Small intestine (tissue), 7 donors: ENCODE data around the gene PCDHGA5. TPM values are rescaled to one million over a fixed set of nuclear protein-coding genes. Genes with fewer than 3 reads are reported as not detected.

Experiments
- DNase-seq, 2 donors: peaks; one replicate each; pipeline versions ENCODE4 v3.0.0 to v3.0.0-alpha.2; 2013
- FAIRE-seq: peaks from 2 replicates; lab custom pipeline; 2012; peaks lifted over from hg19 to GRCh38; lab: Jason Lieb, UNC
- H3K27ac ChIP-seq, 3 donors: one replicate each; pipeline ENCODE4 v1.5.1; 2013; ENCODE audit warnings: low read length in 2 of 3, mild to moderate bottlenecking in 2 of 3, control low read depth in 1 of 3, inconsistent platforms in 1 of 3, low read depth in 1 of 3, moderate library complexity in 1 of 3
- H3K27me3 ChIP-seq, 3 donors: one replicate each; pipeline ENCODE4 v1.6.1; 2013; ENCODE audit warnings: low read length in 3 of 3, inconsistent platforms in 1 of 3; ENCODE audit not compliant: control insufficient read depth in 3 of 3, insufficient read depth in 3 of 3
- H3K36me3 ChIP-seq, 3 donors: one replicate each; pipeline ENCODE4 v1.6.1; 2013; ENCODE audit warnings: low read length in 3 of 3, inconsistent platforms in 1 of 3, low read depth in 1 of 3, mild to moderate bottlenecking in 1 of 3, moderate library complexity in 1 of 3; ENCODE audit not compliant: control insufficient read depth in 3 of 3, insufficient read depth in 2 of 3
- H3K4me1 ChIP-seq, 3 donors: one replicate each; pipeline ENCODE4 v1.6.1; 2013; ENCODE audit warnings: low read length in 2 of 3, inconsistent platforms in 1 of 3, low read depth in 1 of 3, mild to moderate bottlenecking in 1 of 3, moderate library complexity in 1 of 3; ENCODE audit not compliant: control insufficient read depth in 3 of 3, insufficient read depth in 2 of 3
- H3K4me3 ChIP-seq, 3 donors: one replicate each; pipeline ENCODE4 v1.5.1; 2013; ENCODE audit warnings: low read length in 3 of 3, control low read depth in 1 of 3, inconsistent platforms in 1 of 3, low read depth in 1 of 3, mild to moderate bottlenecking in 1 of 3, moderate library complexity in 1 of 3
- H3K9me3 ChIP-seq, 2 donors: one replicate each; pipeline ENCODE4 v1.6.1; 2013; ENCODE audit warnings: low read depth in 1 of 2, low read length in 1 of 2; ENCODE audit not compliant: control insufficient read depth in 2 of 2, insufficient read depth in 1 of 2
- WGBS, 3 donors: extraction: QIAGEN DNeasy Blood & Tissue Kit; methylation state at CpG; one replicate each; pipeline ENCODE4 v1.1.7; 2013; 5-methylcytosine and 5-hydroxymethylcytosine counted together
- polyA plus RNA-seq, 4 donors: library from polyadenylated mRNA; stranded (reverse) in 3 of 4; unstranded in 1 of 4; fragments of 200-250 nt in 3 of 4; fragments of 120-200 nt in 1 of 4; gene quantifications; one replicate each; pipeline versions ENCODE4 v1.2.1 to v1.2.3, GENCODE V29; 2013
- donor health status: healthy with polysubstance abuse.
- donor health status: control.
- donor health status: control.
- donor health status: Bipolar disorder and iron deficiency.
- donor health status: healthy.

The PCDHGA5 gene
- polyA plus RNA-seq, 4 donors = 0.43 to 0.68 TPM; not detected in 2

GRCh38 chr5:141356950-141357349 lies 7.0 kb upstream of the PCDHGA5 start:
- Histone ChIP-seq H3K4me1 (no peaks in the 10 kb centered on the region), H3K27me3 (peaks cover 2 to 21% (median 18%) of the 10 kb centered on the region in 3 donors), H3K27ac (no peak overlapping the region), H3K4me3 (no peak overlapping the region), H3K9me3 (peaks cover 0 to 59% of the 10 kb centered on the region in 2 donors), H3K36me3 (no peaks in the 10 kb centered on the region)
- FAIRE-seq (no peak), DNase-seq (no peak)
- WGBS, 3 donors = 54 to 62% (median 54%) methylated on average over 19 of the region's 19 CpGs

- H3K36me3 ChIP-seq = no peaks in the 10 kb centered on the region
- H3K4me3 ChIP-seq = no peak within 1 kb of the TSS
- H3K9me3 ChIP-seq = peaks cover 2 to 64% of the 10 kb centered on the region in 2 donors
- WGBS, 3 donors = 21 to 33% (median 31%) methylated on average over 24 of the region's 24 CpGs
- no peak for FAIRE-seq
- DNase-seq = peak in 1 of 2 donors; percentile 20
- H3K27me3 ChIP-seq = peaks cover 0 to 32% (median 21%) of the 10 kb centered on the region in 3 donors
- H3K27ac ChIP-seq = no peak within 1 kb of the TSS
- no peaks in the 10 kb centered on the region for H3K4me1 ChIP-seq
Observed at GRCh38 chr5:141359790-141360426, 4.1 kb upstream of the PCDHGA5 start, which contains the start of gene PCDHGB2. Gene PCDHGB2 (plus strand): TSS chr5:141359994. CDS start chr5:141360136, 142 bp downstream.

DNA sequence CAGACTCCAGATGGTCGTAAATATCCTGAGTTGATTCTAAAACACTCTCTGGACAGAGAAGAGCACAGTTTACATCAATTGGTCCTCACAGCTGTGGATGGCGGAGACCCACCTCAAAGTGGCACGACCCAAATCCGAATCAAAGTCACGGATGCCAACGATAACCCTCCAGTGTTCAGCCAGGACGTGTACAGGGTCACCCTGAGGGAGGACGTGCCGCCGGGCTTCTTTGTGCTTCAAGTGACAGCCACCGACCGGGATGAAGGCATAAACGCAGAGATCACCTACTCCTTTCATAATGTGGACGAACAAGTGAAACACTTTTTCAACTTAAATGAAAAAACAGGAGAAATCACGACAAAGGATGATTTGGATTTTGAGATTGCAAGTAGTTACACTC lies 3.3 kb upstream of the PCDHGA5 start:
- no peaks in the 10 kb centered on the region for H3K4me1 ChIP-seq
- DNase-seq = no peak
- no peak overlapping the region for H3K27ac ChIP-seq
- peaks cover 2 to 64% of the 10 kb centered on the region in 2 donors for H3K9me3 ChIP-seq
- no peak overlapping the region for H3K4me3 ChIP-seq
- peaks cover 0 to 38% (median 25%) of the 10 kb centered on the region in 3 donors for H3K27me3 ChIP-seq
- H3K36me3 ChIP-seq = no peaks in the 10 kb centered on the region
- FAIRE-seq = no peak
- 40 to 53% (median 48%) methylated on average over 15 of the region's 15 CpGs for WGBS, 3 donors

GRCh38 chr5:141362719-141363118 lies 1.2 kb upstream of the PCDHGA5 start:
- H3K4me1 ChIP-seq = no peaks in the 10 kb centered on the region
- no peak overlapping the region for H3K27ac ChIP-seq
- DNase-seq (no peak), FAIRE-seq (no peak)
- H3K36me3 ChIP-seq = no peaks in the 10 kb centered on the region
- peaks cover 4 to 56% of the 10 kb centered on the region in 2 donors for H3K9me3 ChIP-seq
- no peak overlapping the region for H3K4me3 ChIP-seq
- peaks cover 0 to 46% (median 31%) of the 10 kb centered on the region in 3 donors for H3K27me3 ChIP-seq

DNA sequence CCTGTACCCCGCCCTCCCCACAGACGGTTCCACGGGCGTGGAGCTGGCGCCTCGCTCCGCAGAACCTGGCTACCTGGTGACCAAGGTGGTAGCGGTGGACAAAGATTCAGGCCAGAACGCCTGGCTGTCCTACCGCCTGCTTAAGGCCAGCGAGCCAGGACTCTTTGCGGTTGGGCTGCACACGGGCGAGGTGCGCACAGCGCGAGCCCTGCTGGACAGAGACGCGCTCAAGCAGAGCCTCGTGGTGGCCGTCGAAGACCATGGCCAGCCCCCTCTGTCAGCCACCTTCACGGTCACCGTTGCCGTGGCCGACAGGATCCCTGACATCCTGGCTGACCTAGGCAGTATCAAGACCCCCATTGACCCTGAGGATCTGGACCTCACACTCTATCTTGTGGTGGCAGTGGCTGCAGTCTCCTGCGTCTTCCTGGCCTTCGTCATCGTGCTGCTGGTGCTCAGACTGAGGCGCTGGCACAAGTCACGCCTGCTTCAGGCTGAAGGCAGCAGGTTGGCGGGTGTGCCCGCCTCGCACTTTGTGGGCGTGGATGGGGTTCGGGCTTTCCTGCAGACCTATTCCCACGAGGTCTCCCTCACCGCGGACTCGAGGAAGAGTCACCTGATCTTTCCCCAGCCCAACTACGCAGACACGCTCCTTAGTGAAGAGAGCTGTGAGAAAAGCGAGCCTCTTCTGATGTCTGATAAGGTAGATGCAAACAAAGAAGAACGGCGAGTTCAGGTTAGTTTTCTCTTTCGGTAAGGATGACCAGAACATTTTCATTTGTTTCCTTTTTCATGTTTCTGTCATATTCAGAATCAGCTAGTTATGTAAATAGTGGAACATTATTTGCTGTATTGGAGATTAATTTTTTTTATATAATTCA lies 2.3 kb downstream of the PCDHGA5 start:
- no peaks in the 10 kb centered on the region for H3K36me3 ChIP-seq
- DNase-seq (no peak), FAIRE-seq (no peak)
- H3K9me3 ChIP-seq = peaks cover 4 to 53% of the 10 kb centered on the region in 2 donors
- no peak overlapping the region for H3K4me3 ChIP-seq
- 38 to 56% (median 53%) methylated on average over 46 of the region's 46 CpGs for whole genome bisulfite sequencing, 3 donors
- no peaks in the 10 kb centered on the region for H3K4me1 ChIP-seq
- no peak overlapping the region for H3K27ac ChIP-seq
- H3K27me3 ChIP-seq = peaks cover 0 to 41% (median 30%) of the 10 kb centered on the region in 3 donors

DNA sequence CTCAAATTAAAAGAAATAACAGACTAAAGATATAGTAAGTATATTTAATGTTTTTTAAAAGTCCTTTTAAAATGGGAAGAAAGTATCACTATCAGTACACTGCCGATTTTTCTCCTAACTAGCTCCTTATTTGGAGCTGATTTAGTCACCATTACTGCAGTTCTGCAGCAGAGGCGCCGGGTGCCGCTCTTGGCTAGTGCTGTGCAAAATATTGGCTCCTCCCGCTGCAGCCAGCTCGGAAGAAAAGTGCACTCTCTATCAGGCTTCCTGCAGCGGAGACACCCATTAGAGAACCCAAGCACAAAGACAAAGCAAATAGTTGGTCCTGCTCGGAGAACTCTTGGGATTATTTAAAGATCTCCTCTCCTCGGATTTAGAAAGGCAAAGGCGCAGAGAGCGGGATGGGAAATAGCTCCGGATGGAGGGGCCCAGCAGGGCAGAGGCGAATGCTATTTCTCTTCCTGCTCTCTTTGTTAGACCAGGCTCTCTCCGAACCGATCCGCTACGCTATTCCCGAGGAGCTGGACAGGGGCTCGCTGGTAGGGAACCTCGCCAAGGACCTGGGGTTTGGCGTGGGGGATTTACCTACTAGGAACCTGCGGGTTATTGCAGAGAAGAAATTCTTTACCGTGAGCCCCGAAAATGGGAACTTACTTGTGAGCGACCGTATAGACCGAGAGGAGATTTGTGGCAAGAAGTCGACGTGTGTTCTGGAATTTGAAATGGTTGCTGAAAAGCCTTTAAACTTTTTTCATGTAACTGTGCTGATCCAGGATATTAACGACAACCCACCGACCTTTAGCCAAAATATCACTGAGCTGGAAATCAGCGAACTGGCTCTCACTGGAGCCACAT lies 6.3 kb downstream of the PCDHGA5 start, which contains the start of gene PCDHGB3:
Gene PCDHGB3 (plus strand): TSS at position 249 of the 855 bp plus-strand sequence. CDS start 153 bp downstream, at position 402.
- H3K36me3 ChIP-seq = no peaks in the 10 kb centered on the region
- FAIRE-seq (no peak), DNase-seq (peak in 1 of 2 donors; percentile 18)
- peaks cover 2 to 63% of the 10 kb centered on the region in 2 donors for H3K9me3 ChIP-seq
- no peaks in the 10 kb centered on the region for H3K4me1 ChIP-seq
- H3K4me3 ChIP-seq = no peak within 1 kb of the TSS
- H3K27me3 ChIP-seq = peaks cover 0 to 34% (median 30%) of the 10 kb centered on the region in 3 donors
- no peak within 1 kb of the TSS for H3K27ac ChIP-seq
- WGBS, 3 donors = 19 to 28% (median 28%) methylated on average over 32 of the region's 32 CpGs

DNA sequence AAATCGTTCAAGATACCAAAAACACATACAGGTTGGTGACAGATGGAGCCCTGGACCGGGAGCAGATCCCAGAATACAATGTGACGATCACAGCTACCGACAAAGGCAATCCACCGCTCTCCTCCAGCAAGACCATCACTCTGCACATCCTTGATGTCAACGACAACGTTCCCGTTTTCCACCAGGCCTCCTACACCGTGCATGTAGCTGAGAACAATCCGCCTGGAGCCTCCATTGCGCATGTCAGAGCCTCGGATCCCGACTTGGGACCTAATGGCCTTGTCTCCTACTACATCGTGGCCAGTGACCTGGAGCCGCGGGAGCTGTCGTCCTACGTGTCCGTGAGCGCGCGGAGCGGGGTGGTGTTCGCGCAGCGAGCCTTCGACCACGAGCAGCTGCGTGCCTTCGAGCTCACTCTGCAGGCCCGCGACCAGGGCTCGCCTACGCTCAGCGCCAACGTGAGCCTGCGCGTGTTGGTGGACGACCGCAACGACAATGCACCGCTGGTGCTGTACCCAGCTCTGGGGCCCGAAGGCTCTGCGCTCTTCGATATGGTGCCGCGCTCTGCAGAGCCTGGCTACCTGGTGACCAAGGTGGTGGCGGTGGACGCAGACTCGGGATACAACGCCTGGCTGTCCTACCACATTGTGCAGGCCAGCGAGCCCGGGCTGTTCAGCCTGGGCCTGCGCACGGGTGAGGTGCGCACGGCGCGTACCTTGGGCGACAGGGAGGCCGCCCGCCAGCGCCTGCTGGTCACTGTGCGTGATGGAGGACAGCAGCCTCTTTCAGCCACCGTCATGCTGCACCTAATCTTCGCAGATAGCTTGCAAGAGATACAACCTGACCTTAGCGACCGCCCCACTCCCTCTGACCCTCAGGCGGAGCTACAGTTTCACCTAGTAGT lies 7.9 kb downstream of the PCDHGA5 start:
- Histone ChIP-seq H3K4me1 (no peaks in the 10 kb centered on the region), H3K27me3 (peaks cover 0 to 23% (median 21%) of the 10 kb centered on the region in 3 donors), H3K9me3 (peaks cover 0 to 60% of the 10 kb centered on the region in 2 donors), H3K4me3 (no peak overlapping the region), H3K27ac (no peak overlapping the region), H3K36me3 (no peaks in the 10 kb centered on the region)
- DNase-seq (no peak), FAIRE-seq (no peak)
- 40 to 61% (median 58%) methylated on average over 69 of the region's 69 CpGs for WGBS, 3 donors
